A549 (cell line): Measurements from ENCODE around the gene HMCES. TPM values are rescaled to one million over a fixed set of nuclear protein-coding genes. Genes with fewer than 3 reads are reported as not detected.
A peak's percentile ranks its signal among the peaks of the same experiment; 100 is the strongest.

Experiments used
- ATAC-seq, 2 experiments: fragments of 200-7000 bp in 1 of 2; fragments of >200 bp in 1 of 2; cut with Nextera tagmentation in 1 of 2; cut with Tn5 transposase in 1 of 2; 3 replicates each; pipeline versions ENCODE4 v1.8.0 to v1.9.1; 2018 to 2020; ENCODE audit warnings: mild to moderate bottlenecking in 1 of 2, moderate library complexity in 1 of 2
- CTCF ChIA-PET: fragments of 300-600 bp; sonication (Branson Sonifier 250); formaldehyde crosslinking; extraction: SDS; loops from one replicate; lab custom pipeline; 2021; ENCODE audit warnings: antibody characterized with exemption, inconsistent platforms; lab: Yijun Ruan, JAX
- POLR2A ChIA-PET: fragments of 350-600 bp; formaldehyde crosslinking; extraction: SDS; loops from one replicate; lab custom pipeline; 2021; ENCODE audit warnings: antibody characterized with exemption, inconsistent platforms; lab: Yijun Ruan, JAX
- DNase-seq, 2 experiments: peaks; one replicate each; pipeline versions ENCODE4 v3.0.0 to v3.0.0-alpha.2; 2011 to 2016; ENCODE audit warnings: low read depth in 1 of 2, low spot score in 1 of 2
- FAIRE-seq: peaks from 2 replicates; lab custom pipeline; 2011; peaks lifted over from hg19 to GRCh38; lab: Jason Lieb, UNC
- H3K27ac ChIP-seq, 2 experiments: fragments of >200 bp; sonication (Bioruptor Twin); formaldehyde crosslinking; 3 replicates each; pipeline ENCODE4 v1.5.1; 2016 to 2017
- H3K4me1 ChIP-seq: fragments of >200 bp; sonication (Bioruptor Twin); formaldehyde crosslinking; 3 replicates; pipeline ENCODE4 v1.6.1; 2016
- H3K4me2 ChIP-seq: fragments of >200 bp; sonication (Bioruptor Twin); formaldehyde crosslinking; 3 replicates; pipeline ENCODE4 v1.6.1; 2016
- H3K4me3 ChIP-seq: fragments of >200 bp; sonication (Bioruptor Twin); formaldehyde crosslinking; 3 replicates; pipeline ENCODE4 v1.5.1; 2016
- H3K9me3 ChIP-seq: fragments of >200 bp; sonication (Bioruptor Twin); formaldehyde crosslinking; 3 replicates; pipeline ENCODE4 v1.6.1; 2016
- CEBPB ChIP-seq, 2 experiments: fragments of >200 bp in 1 of 2; sonication (Bioruptor Twin) in 1 of 2; formaldehyde crosslinking in 1 of 2; IDR thresholded peaks; 2 replicates each; pipeline ENCODE4 v1.6.1; 2012 to 2016
- E2F6 ChIP-seq: IDR thresholded peaks from 2 replicates; pipeline ENCODE4 v1.6.1; 2012; ENCODE audit warnings: low read depth, borderline replicate concordance
- EHMT2 ChIP-seq: fragments of 200-600 bp; sonication (generic); IDR thresholded peaks from 2 replicates; pipeline ENCODE4 v1.6.1; 2016; ENCODE audit warnings: antibody characterized with exemption, low read depth, mild to moderate bottlenecking, moderate library complexity
- EP300 ChIP-seq, 2 experiments: fragments of >200 bp; sonication (Bioruptor Twin); formaldehyde crosslinking; IDR thresholded peaks; 2 replicates in 1 of 2; 3 replicates in 1 of 2; pipeline ENCODE4 v1.6.1; 2016 to 2017
- FOSB ChIP-seq: fragments of 250-450 bp; sonication (Bioruptor Pico); IDR thresholded peaks from 2 replicates; pipeline ENCODE4 v1.5.0; 2020; ENCODE audit warnings: mild to moderate bottlenecking, moderate library complexity
- HEYL ChIP-seq: fragments of 250-450 bp; sonication (Bioruptor Pico); IDR thresholded peaks from 2 replicates; pipeline ENCODE4 v1.8.0; 2021; ENCODE audit warnings: mild to moderate bottlenecking, moderate library complexity
- HOXB5 ChIP-seq: fragments of 250-450 bp; sonication (Bioruptor Pico); IDR thresholded peaks from 2 replicates; pipeline ENCODE4 v1.5.0; 2020; ENCODE audit warnings: mild to moderate bottlenecking, moderate library complexity
- JUN ChIP-seq, 2 experiments: fragments of >200 bp; sonication (Bioruptor Twin); formaldehyde crosslinking; IDR thresholded peaks; 2 replicates in 1 of 2; 3 replicates in 1 of 2; pipeline ENCODE4 v1.6.1; 2016 to 2017
- KDM1A ChIP-seq: fragments of 200-600 bp; sonication (generic); IDR thresholded peaks from 2 replicates; pipeline ENCODE4 v1.6.1; 2016; ENCODE audit warnings: low read depth, mild to moderate bottlenecking
- KDM5A ChIP-seq: fragments of 200-600 bp; sonication (generic); IDR thresholded peaks from 2 replicates; pipeline ENCODE4 v1.6.1; 2016; ENCODE audit warnings: antibody characterized with exemption, mild to moderate bottlenecking
- MAFK ChIP-seq: fragments of 450-650 bp; IDR thresholded peaks from 2 replicates; pipeline ENCODE4 v1.6.1; 2014; ENCODE audit not compliant: partially characterized antibody
- MAX ChIP-seq: IDR thresholded peaks from 2 replicates; pipeline ENCODE4 v1.6.1; 2012
- MYC ChIP-seq: IDR thresholded peaks from 2 replicates; pipeline ENCODE4 v1.6.1; 2012; ENCODE audit warnings: mild to moderate bottlenecking, inconsistent platforms, low read length, improper control_type of control experiment, borderline replicate concordance
- PHF8 ChIP-seq: fragments of 200-600 bp; sonication (generic); IDR thresholded peaks from 2 replicates; pipeline ENCODE4 v1.6.1; 2016; ENCODE audit warnings: low read depth, mild to moderate bottlenecking, antibody characterized with exemption, moderate library complexity, borderline replicate concordance
- POLR2AphosphoS2 ChIP-seq: conservative IDR thresholded peaks from 2 replicates; pipeline ENCODE4 v1.6.1; 2012; ENCODE audit warnings: low read length, improper control_type of control experiment, inconsistent platforms
- RARB ChIP-seq: fragments of 250-450 bp; sonication (Bioruptor Pico); IDR thresholded peaks from 2 replicates; pipeline ENCODE4 v1.8.0; 2021; ENCODE audit warnings: mild to moderate bottlenecking, moderate library complexity
- REST ChIP-seq: fragments of 200-600 bp; sonication (generic); IDR thresholded peaks from 2 replicates; pipeline ENCODE4 v1.6.1; 2016; ENCODE audit warnings: antibody characterized with exemption, mild to moderate bottlenecking, moderate library complexity
- SREBF2 ChIP-seq: fragments of 450-650 bp; IDR thresholded peaks from 2 replicates; pipeline ENCODE4 v1.6.1; 2014; ENCODE audit warnings: mild to moderate bottlenecking, moderate library complexity
- ZSCAN20 ChIP-seq: fragments of 250-450 bp; sonication (Bioruptor Pico); IDR thresholded peaks from 2 replicates; pipeline ENCODE4 v1.8.0; 2022; ENCODE audit warnings: mild to moderate bottlenecking, moderate library complexity
- WGBS: methylation state at CpG from one replicate; pipeline ENCODE4 v1.1.6; 2017; ENCODE audit errors: missing lambda C conversion rate; 5-methylcytosine and 5-hydroxymethylcytosine counted together
- polyA plus RNA-seq, 4 experiments: library from polyadenylated mRNA; depleted of rRNA in 3 of 4; stranded (reverse); fragments of >200 nt; fragmentation: RNase III in 1 of 4; extraction: RNeasy Plus Mini Kit Qiagen cat#74134 plus additional on column Dnase treatment in 1 of 4; gene quantifications; 2 replicates in 3 of 4; 3 replicates in 1 of 4; pipeline ENCODE4 v1.2.3, GENCODE V29; 2011 to 2017
- TF ChIP-seq, protein P1 (sequence below): fragments of 250-450 bp; sonication (Bioruptor Pico); IDR thresholded peaks from 2 replicates; pipeline ENCODE4 v1.5.0; 2021; ENCODE audit warnings: mild to moderate bottlenecking, moderate library complexity, borderline replicate concordance
- TF ChIP-seq, protein P2 (sequence below): fragments of >200 bp; sonication (Bioruptor Twin); formaldehyde crosslinking; IDR thresholded peaks from 3 replicates; pipeline ENCODE4 v1.6.1; 2016

The HMCES gene
- polyA plus RNA-seq, 2 of the 4 experiments (the other 2 are of a cell fraction): 35.2 to 39.9 TPM

GRCh38 chr3:129248286-129248979 is 30.2 kb upstream of the HMCES start:
- ChIA-PET CTCF (interaction anchor here (1.1 to 6.8 kb wide), 4 partner anchors 22 to 197 kb away, joined by 3 to 83 read pairs (median 38); partner anchors contain the start of gene ISY1), POLR2A (interaction anchor here (0.8 to 1.8 kb wide), 4 partner anchors 8 to 86 kb away, joined by 3 to 16 read pairs (median 4); partner anchors contain the start of gene CNBP)
- Histone ChIP-seq H3K27ac (peak overlapping the region; percentile 95 to 98), H3K4me2 (peak overlapping the region; percentile 80), H3K4me3 (peak overlapping the region; percentile 85), H3K9me3 (no peaks in the 10 kb centered on the region), H3K4me1 (peaks cover 21% of the 10 kb centered on the region; the same call in 2 of the 3 replicates)
- no peak for ATAC-seq
- no peak for DNase-seq
- 66% methylated on average over 21 of the region's 21 CpGs for WGBS
- TF ChIP-seq, protein P1, sequence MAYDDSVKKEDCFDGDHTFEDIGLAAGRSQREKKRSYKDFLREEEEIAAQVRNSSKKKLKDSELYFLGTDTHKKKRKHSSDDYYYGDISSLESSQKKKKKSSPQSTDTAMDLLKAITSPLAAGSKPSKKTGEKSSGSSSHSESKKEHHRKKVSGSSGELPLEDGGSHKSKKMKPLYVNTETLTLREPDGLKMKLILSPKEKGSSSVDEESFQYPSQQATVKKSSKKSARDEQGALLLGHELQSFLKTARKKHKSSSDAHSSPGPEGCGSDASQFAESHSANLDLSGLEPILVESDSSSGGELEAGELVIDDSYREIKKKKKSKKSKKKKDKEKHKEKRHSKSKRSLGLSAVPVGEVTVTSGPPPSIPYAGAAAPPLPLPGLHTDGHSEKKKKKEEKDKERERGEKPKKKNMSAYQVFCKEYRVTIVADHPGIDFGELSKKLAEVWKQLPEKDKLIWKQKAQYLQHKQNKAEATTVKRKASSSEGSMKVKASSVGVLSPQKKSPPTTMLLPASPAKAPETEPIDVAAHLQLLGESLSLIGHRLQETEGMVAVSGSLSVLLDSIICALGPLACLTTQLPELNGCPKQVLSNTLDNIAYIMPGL (CRISPR knock-in tag): no peak
- TF ChIP-seq MYC (no peak), MAX (no peak), REST (no peak), JUN (IDR thresholded peaks at IDR 0.05) (no peak), CEBPB (IDR thresholded peaks at IDR 0.05) (no peak), KDM5A (no peak), KDM1A (no peak)
- no peak for FAIRE-seq

GRCh38 chr3:129249284-129250065 is 29.2 kb upstream of the HMCES start, which contains the start of gene COPG1:
Gene COPG1 (plus strand): TSS chr3:129249606. CDS start chr3:129249710, 104 bp downstream.
- CTCF ChIA-PET: interaction anchor here (1.1 to 6.8 kb wide), 3 partner anchors 23 to 198 kb away, joined by 3 to 83 read pairs (median 73); partner anchors contain the start of gene ISY1
- FAIRE-seq: no peak
- Histone ChIP-seq H3K27ac (peak within 1 kb of the TSS; percentile 95 to 98), H3K4me1 (peaks cover 21% of the 10 kb centered on the region; the same call in 2 of the 3 replicates), H3K4me3 (peak within 1 kb of the TSS; percentile 85), H3K4me2 (peak within 1 kb of the TSS; percentile 80), H3K9me3 (no peaks in the 10 kb centered on the region)
- DNase-seq: peak; percentile 83 to 90
- 3% methylated on average over 26 of the region's 48 CpGs for WGBS
- peak; percentile 88 to 93 for ATAC-seq
- POLR2A ChIA-PET: interaction anchor here (0.5 to 1.8 kb wide), 11 partner anchors 9 to 279 kb away, joined by 3 to 16 read pairs (median 5); partner anchors contain the start of gene CNBP
- 0 out of 2 replicates have a peak, but pooled peaks have one; percentile 26 for TF ChIP-seq KDM5A
- TF ChIP-seq E2F6: no peak
- no peak for TF ChIP-seq HOXB5
- no peak for TF ChIP-seq RARB (CRISPR knock-in tag)
- peak; percentile 93 for TF ChIP-seq PHF8
- TF ChIP-seq FOSB (CRISPR knock-in tag): no peak
- TF ChIP-seq MYC: peak; percentile 7; the same call in 1 of the 2 replicates
- TF ChIP-seq MAFK: no peak
- no peak for TF ChIP-seq POLR2AphosphoS2
- no peak for TF ChIP-seq EHMT2
- no peak for TF ChIP-seq REST
- no peak for TF ChIP-seq HEYL (CRISPR knock-in tag)
- no peak for TF ChIP-seq ZSCAN20 (CRISPR knock-in tag)
- TF ChIP-seq, protein P2, sequence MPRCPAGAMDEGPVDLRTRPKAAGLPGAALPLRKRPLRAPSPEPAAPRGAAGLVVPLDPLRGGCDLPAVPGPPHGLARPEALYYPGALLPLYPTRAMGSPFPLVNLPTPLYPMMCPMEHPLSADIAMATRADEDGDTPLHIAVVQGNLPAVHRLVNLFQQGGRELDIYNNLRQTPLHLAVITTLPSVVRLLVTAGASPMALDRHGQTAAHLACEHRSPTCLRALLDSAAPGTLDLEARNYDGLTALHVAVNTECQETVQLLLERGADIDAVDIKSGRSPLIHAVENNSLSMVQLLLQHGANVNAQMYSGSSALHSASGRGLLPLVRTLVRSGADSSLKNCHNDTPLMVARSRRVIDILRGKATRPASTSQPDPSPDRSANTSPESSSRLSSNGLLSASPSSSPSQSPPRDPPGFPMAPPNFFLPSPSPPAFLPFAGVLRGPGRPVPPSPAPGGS: peak; percentile 35; the same call in 1 of the 3 replicates
- TF ChIP-seq SREBF2: no peak
- peak; percentile 60 to 66; a peak in 3 of 5 replicates for TF ChIP-seq JUN (IDR thresholded peaks at IDR 0.05)
- no peak for TF ChIP-seq EP300 (IDR thresholded peaks at IDR 0.05)
